ENCODE measurements around the gene CSE1L. TPM values are rescaled to one million over a fixed set of nuclear protein-coding genes. Genes with fewer than 3 reads are reported as not detected.
A peak's percentile ranks its signal among the peaks of the same experiment; 100 is the strongest.

The CSE1L gene, protein sequence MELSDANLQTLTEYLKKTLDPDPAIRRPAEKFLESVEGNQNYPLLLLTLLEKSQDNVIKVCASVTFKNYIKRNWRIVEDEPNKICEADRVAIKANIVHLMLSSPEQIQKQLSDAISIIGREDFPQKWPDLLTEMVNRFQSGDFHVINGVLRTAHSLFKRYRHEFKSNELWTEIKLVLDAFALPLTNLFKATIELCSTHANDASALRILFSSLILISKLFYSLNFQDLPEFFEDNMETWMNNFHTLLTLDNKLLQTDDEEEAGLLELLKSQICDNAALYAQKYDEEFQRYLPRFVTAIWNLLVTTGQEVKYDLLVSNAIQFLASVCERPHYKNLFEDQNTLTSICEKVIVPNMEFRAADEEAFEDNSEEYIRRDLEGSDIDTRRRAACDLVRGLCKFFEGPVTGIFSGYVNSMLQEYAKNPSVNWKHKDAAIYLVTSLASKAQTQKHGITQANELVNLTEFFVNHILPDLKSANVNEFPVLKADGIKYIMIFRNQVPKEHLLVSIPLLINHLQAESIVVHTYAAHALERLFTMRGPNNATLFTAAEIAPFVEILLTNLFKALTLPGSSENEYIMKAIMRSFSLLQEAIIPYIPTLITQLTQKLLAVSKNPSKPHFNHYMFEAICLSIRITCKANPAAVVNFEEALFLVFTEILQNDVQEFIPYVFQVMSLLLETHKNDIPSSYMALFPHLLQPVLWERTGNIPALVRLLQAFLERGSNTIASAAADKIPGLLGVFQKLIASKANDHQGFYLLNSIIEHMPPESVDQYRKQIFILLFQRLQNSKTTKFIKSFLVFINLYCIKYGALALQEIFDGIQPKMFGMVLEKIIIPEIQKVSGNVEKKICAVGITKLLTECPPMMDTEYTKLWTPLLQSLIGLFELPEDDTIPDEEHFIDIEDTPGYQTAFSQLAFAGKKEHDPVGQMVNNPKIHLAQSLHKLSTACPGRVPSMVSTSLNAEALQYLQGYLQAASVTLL
- 33.6 and 154 TPM in 2 replicates for total RNA-seq (ENCODE audit: low replicate concordance)

GRCh38 chr20:49046087-49046900 is at the start of gene CSE1L:
CSE1L (plus strand) TSS chr20:49046312; CDS start chr20:49058464, 12,152 bp downstream.
- TF ChIP-seq CTCF (IDR thresholded peaks at IDR 0.05; ENCODE audit: insufficient read depth, low read length): no peak
- H3K4me3 ChIP-seq (ENCODE audit: low read depth, low read length): peak within 1 kb of the TSS; percentile 98
- DNase-seq (ENCODE audit: low read depth): peak; percentile 96

DNA sequence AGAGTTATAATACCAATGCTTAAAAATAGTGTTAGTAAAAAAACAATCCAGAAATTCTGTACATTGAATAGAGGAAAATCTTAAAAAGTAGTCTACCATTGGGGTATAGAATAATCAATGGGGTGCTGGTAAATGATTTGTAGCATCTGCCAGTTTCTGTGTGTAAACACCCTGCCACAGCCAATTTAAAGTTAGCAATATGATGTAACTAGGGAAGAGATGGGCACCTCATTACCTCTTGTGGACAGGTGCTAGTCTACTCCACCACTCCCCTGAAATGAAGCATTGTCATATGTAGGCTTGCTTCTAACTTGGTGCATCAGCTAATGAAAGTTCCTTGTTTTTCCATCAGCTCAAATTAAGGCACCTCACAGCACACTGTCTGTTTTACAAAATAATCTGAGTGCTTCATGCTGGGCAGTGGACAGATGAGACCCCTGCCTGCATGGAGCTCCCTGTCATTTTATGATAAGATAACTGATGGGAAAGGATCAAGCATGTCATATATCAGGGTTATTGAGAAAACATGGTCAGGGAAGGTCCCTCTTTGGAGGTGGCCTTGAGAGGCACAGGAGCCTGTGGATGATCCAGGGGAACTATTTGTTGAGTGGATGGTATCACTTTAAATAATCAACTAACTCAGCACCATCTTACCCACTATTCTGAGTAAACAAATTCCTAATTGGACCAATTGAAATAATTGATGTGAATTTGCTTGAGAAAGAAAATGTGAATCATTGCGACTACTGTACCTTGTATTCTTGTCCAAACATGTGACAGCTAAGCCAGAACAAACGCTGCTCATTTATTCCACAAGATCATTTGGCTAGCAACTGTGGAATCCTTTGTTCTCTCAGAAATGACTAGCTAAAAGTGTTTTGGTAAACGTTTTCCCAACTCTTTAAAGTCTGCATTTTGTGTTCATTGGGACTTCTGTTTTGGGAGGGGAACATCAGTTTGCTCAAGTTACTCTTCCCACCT is 45.9 kb upstream of the CSE1L start:
- TF ChIP-seq CTCF (IDR thresholded peaks at IDR 0.05; ENCODE audit: insufficient read depth, low read length): no peak
- H3K4me3 ChIP-seq (ENCODE audit: low read depth, low read length): no peak overlapping the region
- DNase-seq (ENCODE audit: low read depth): no peak

GRCh38 chr20:49001741-49002140 is 44.4 kb upstream of the CSE1L start:
- no peak overlapping the region for H3K4me3 ChIP-seq (ENCODE audit: low read depth, low read length)
- no peak for DNase-seq (ENCODE audit: low read depth)
- no peak for TF ChIP-seq CTCF (IDR thresholded peaks at IDR 0.05; ENCODE audit: insufficient read depth, low read length)

DNA sequence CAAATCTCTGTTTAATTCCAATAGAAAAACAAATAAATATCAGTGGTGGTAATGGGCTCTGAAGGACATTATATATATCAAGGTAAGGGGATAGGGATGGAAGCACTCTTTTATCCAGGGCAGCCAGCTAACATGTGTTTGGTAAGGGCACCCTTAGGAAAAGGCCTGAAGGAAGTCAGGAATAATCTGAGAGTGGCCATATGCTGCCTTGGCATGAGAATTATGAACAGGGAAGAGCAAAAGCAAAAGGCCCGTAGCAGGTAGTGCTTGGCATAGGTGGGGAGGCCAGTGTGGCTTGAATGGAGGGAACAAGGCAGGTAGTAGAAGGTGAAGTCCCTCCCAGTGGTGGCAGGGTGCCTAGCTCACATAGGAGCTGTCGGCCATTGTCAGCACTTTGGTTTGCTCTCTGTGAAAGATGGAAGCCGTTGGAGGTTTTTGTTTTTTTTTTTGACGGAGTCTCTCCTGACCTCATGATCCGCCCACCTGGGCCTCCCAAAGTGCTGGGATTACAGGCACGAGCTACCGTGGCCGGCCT is 39.6 kb upstream of the CSE1L start:
- no peak for DNase-seq (ENCODE audit: low read depth)
- no peak overlapping the region for H3K4me3 ChIP-seq (ENCODE audit: low read depth, low read length)
- no peak for TF ChIP-seq CTCF (IDR thresholded peaks at IDR 0.05; ENCODE audit: insufficient read depth, low read length)

DNA sequence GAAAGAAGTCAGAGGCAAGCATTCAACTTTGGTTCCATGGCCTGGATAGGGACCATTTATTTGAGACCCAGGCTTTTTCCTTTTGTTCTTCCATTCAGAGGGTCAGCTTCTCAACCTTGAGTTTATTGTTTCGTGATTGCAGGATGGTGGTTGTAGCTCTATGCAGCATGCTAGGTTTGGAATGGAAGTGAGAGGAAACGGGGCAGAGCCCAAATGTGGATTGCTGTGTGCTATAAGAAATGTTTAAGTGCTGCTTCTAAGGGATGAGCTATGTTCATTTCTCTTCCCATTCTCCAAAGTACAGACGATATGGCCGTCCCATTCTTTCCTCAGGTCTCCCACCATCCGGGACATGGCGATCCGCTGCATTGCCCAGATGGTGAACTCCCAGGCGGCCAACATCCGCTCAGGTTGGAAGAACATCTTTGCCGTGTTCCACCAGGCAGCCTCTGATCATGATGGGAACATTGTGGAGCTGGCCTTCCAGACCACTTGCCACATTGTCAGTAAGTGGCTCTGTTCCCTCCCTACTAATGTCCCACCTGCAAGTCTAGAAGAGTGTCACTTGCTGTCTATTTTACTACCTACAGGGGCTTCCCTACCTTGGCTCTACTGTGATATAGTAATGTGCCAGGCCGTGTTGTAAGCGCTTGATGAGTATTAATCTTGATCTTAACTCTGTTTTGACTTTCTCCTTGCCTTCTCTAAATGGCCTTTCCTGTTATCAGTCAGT is 36.0 kb upstream of the CSE1L start:
- TF ChIP-seq CTCF (IDR thresholded peaks at IDR 0.05; ENCODE audit: insufficient read depth, low read length): no peak
- DNase-seq (ENCODE audit: low read depth): no peak
- no peak overlapping the region for H3K4me3 ChIP-seq (ENCODE audit: low read depth, low read length)

Data from fibroblast of the aortic adventitia (primary cell).